Pons (tissue), 1 donor: ENCODE results near the gene RHCE.
"Not testable (repeated sequence)": the region's sequence is repeated elsewhere in the genome, so short reads cannot be mapped to it uniquely, and the experiment has no call there.

Experiments used
- DNase-seq: peaks from one replicate; pipeline ENCODE4 v3.0.0-alpha.2; 2016; ENCODE audit warnings: low spot score

The RHCE gene

GRCh38 chr1:25398079-25398478 is 22.5 kb downstream of the RHCE start:
- DNase-seq: not testable (repeated sequence)

DNA sequence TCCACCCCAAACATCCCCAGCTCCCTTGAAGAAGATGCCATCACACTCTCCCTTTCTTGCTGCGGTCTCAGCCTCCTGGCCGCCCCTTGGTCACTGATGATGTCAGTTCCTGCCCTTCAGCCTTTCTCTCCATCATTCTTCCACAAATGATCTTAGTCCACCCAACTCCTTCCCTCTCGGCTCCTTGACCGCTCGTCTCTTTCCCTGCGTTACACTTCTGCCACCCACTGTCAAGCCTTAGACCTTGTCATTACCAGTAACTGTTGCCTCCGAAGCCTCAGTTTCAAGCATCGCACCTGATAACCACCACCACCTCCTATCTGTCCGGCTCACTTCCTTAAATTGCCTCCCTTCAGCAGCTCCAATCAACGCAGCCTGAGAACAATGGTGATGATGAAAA is 23.1 kb downstream of the RHCE start:
- not testable (repeated sequence) for DNase-seq

DNA sequence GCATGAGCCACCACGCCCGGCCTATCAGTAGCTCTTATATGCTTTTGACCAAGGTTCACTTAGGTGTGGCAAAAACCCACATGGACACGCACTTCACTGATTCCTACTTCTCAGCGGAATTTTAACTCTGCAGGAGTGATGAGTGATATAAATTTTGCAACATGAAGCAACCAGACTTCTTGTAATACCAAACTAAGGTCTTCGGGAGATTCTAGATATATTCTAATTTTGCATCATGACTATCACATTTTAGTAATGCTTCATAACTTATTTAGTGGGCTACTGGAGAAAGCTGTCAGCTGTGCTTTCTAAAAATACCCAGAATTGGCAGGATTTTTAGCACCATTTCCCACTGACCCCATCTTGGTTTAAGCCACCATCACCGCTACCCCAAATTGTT is 27.8 kb downstream of the RHCE start:
- no peak for DNase-seq

GRCh38 chr1:25389721-25390120 is 30.9 kb downstream of the RHCE start:
- not testable (repeated sequence) for DNase-seq

- not testable (repeated sequence) for DNase-seq
Observed at GRCh38 chr1:25388691-25389090, 31.9 kb downstream of the RHCE start.

GRCh38 chr1:25387096-25387495 is 33.5 kb downstream of the RHCE start:
- not testable (repeated sequence) for DNase-seq

- DNase-seq: not testable (repeated sequence)
Observed at GRCh38 chr1:25383875-25384274, 36.8 kb downstream of the RHCE start.

- not testable (repeated sequence) for DNase-seq
Observed at GRCh38 chr1:25383090-25383489, 37.5 kb downstream of the RHCE start.

DNA sequence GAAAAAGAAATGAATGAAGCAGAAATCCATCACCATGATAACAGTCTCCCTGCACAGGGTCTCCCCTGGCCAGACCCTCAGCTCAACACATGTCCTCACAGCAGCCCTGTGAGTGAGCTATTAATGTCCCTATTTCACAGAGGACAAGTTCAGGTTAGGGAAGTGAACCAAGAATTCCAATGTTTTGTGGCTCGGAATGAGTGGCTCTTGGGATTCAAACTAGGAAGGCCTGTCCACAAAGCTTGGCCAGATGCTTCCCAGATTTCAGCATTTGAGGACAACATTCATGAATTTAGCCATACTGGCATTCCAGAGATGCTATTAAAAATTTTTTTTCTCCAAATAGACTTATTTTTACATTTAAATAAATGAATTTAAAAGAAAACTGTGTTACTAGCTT is 38.1 kb downstream of the RHCE start:
- not testable (repeated sequence) for DNase-seq

DNA sequence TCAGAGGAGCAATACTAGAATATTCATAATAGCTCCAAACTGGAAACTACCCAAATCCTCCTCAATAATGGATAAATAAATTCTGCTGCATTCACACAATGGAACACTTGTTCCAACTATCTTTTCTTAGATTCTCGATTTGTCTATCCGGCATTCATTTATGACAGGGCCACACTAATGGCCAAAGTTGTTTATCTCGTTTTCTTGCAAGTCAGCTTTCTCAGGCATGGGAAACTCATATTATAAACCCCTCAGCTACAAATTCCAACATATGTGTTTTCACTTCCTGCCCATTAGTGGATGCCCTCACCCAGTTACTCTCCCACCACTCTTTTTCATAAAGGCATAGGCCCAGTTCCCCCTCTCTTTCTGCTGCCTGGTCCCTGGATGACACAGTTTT is 42.3 kb downstream of the RHCE start:
- not testable (repeated sequence) for DNase-seq

GRCh38 chr1:25371757-25372156 is 48.9 kb downstream of the RHCE start:
- not testable (repeated sequence) for DNase-seq

GRCh38 chr1:25369691-25370271 is 50.8 kb downstream of the RHCE start:
- not testable (repeated sequence) for DNase-seq

DNA sequence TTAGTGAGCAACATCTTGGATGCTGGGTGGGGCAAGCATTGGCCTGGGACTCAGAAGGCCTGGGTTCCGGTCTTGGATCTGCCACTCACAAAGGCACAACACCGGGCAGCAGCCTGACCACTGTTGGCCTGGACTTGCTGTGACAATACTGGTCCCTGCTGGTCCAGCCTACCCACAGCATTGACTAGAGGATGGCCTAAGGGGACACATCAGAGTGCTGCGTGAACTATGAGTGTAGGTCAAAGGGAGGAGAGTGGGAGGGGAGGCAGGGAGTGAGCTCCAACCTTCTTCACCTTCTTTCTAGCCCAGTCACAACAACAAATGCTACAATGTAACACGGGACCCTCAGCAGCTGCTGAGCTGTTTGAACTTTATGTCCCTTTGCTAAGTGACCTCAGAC is 51.4 kb downstream of the RHCE start:
- no peak for DNase-seq

- not testable (repeated sequence) for DNase-seq
Observed at GRCh38 chr1:25362634-25363559, 57.7 kb downstream of the RHCE start.

DNA sequence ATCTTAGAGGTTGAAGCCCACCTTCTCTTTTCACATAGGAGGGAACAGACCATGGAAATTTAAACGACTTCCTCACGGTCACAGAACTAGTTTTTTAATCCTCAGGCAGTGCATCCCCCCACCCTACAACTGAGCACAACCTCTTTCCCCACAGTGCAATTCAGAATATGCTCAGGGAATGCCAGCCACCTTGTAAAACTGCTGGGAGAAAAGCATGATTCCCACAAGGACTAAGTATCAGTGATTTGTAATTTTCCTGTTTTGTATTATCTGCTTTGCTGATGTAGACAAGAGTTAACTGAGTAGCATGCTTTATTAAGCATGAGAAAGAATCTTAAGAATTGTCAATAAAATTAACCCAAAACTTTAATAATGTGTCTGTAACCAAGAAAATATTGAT is 58.7 kb downstream of the RHCE start:
- DNase-seq: no peak

- DNase-seq: no peak
Observed at GRCh38 chr1:25360596-25361581, 59.7 kb downstream of the RHCE start.

DNA sequence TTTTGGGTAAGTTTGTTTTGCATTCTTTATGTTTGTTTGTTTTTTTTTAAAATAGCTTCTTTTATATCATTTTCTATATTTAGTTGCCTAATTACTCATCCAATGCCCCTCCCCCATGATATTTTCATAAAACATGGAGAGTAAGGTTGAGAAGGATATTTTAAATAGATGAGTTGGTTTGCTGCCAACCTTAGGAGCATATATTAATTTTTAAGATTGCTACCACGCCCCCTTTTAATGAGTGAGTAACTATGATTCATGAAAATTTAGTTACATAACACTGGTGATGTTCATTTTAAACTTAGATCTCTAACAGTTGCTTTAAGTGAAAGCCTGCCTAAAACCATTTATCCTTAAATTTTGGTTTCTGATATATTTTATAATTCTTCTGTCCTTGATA is 63.8 kb downstream of the RHCE start:
- no peak for DNase-seq

DNA sequence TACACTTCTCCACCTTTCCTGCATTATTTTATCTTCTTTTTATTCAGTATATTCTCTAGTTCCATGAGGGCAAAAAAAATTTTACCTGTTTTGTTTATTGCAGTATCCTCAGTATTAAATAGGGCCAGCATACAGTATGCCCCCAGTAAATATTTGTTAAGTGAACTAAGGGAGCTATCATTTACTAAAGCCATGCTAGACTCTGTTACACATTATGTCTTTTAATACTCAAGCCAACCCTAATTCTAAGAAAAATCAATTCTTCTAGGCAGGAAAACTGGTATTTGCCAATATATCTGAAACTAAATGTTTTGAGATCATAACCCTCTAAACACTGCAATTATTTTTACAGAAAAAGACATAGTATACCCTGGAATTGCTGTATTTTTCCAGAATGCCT is 64.2 kb downstream of the RHCE start:
- DNase-seq: no peak

DNA sequence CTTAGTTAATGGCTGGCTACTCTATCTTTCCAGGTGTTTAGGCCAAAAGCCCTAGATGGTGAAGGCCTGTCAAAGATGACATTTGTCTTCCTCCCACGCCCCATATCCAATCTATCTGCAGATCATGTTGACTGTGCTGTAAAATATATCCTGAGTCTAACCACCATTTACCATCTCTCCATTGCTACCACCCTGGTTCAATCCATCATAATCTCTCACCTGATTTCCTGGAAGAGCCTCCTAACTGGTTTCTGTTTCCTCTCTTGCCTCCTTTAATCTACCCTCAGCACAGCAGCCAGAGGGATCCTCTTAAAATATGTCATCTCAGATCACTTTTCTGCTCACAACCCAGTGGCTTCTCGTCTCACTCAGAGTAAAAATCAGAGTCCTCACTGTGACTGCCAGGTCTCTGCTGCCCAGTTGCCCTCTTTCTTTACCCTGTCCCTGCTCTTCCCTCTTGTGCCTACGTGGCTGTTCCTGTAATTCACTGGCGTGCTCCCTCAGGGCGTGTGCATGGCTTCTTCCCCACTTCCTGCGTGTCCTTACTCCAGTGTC is 64.7 kb downstream of the RHCE start:
- DNase-seq: no peak

DNA sequence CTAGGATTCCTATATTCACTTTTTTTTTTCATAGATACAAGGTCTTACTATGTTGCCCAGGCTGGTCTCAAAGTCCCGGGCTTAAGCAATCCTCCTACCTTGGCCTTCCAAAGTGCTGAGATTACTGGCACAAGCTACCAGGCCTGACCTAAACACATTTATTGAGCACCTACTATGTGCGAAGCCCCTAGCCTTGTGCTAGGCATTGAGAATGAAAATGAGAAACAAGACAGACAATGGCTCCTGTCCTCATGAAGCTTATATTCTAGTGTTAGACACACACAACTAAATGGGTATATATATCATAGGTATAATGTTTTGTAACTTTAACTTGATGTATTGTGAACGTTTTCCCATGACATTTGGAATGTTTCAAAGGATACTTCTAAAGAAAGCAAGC is 71.0 kb downstream of the RHCE start:
- DNase-seq: no peak

DNA sequence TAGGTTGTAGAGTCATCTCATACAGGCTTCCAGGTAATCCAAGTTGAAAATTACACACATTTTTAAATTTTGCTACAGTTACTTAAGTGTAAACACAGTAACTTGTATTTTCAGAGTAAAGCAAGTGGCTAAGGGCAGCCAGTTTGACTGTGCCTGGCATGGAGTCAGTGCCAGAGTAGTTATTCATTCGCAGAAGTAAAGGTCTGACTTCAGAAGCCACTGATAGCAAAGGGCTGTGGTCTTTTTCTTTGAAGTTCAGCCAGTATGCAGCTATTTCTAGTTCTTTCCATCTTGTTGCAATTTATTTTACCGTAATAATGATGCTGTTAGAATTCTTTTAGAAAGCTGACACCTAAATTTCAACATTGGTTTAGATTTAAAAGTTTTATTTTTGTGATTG is 73.1 kb downstream of the RHCE start:
- DNase-seq: no peak

DNA sequence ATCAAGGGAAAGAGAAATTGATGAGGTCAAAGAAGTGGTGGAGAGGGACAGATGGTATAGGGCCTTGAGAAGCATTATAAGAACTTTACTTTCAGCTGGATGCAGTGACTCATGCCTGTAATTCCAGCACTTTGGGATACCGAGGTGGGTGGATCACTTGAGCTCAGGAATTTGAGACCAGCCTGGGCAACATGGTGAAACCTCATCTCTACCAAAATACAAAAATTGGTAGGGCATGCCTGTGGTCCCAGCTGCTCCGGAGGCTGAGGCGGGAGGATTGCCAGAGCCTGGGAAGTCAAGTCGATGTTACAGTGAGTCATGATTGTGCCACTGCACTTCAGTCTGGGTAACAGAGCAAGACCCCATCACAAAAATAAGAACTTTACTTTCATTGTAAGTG is 76.8 kb downstream of the RHCE start:
- no peak for DNase-seq
